ENCODE results near the gene PTGFR.

PTGFR gene

DNA sequence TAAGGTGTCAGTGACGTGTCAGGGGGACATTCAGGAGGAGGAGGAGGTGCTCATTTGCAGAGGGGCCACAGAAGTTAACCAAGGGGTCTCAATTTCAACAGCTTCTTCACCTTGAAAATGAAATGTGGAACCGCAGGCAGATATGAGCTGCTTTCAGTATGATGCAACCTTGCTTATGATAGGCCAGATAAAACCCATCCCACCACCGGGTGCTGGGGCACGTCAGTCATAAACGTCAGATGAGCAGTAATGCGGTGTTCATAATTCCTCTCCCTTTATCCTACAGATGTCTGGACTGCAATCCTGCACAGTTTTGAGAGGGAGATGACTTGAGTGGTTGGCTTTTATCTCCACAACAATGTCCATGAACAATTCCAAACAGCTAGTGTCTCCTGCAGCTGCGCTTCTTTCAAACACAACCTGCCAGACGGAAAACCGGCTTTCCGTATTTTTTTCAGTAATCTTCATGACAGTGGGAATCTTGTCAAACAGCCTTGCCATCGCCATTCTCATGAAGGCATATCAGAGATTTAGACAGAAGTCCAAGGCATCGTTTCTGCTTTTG lies 1.7 kb downstream of the PTGFR start (continued):
- TF ChIP-seq ZNF626 (tag by site-specific recombination; IDR thresholded peaks at IDR 0.05) (no peak), ZNF175 (tag by site-specific recombination; IDR thresholded peaks at IDR 0.05) (no peak), ZNF544 (tag by site-specific recombination; IDR thresholded peaks at IDR 0.05) (no peak), ZNF48 (tag by site-specific recombination; IDR thresholded peaks at IDR 0.05) (no peak), ZNF214 (tag by site-specific recombination; IDR thresholded peaks at IDR 0.05; ENCODE audit: borderline replicate concordance) (no peak), ZNF792 (tag by site-specific recombination; IDR thresholded peaks at IDR 0.05) (no peak)
- TF ChIP-seq, protein P1, sequence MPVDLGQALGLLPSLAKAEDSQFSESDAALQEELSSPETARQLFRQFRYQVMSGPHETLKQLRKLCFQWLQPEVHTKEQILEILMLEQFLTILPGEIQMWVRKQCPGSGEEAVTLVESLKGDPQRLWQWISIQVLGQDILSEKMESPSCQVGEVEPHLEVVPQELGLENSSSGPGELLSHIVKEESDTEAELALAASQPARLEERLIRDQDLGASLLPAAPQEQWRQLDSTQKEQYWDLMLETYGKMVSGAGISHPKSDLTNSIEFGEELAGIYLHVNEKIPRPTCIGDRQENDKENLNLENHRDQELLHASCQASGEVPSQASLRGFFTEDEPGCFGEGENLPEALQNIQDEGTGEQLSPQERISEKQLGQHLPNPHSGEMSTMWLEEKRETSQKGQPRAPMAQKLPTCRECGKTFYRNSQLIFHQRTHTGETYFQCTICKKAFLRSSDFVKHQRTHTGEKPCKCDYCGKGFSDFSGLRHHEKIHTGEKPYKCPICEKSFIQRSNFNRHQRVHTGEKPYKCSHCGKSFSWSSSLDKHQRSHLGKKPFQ (tag by site-specific recombination; IDR thresholded peaks at IDR 0.05), result no peak

DNA sequence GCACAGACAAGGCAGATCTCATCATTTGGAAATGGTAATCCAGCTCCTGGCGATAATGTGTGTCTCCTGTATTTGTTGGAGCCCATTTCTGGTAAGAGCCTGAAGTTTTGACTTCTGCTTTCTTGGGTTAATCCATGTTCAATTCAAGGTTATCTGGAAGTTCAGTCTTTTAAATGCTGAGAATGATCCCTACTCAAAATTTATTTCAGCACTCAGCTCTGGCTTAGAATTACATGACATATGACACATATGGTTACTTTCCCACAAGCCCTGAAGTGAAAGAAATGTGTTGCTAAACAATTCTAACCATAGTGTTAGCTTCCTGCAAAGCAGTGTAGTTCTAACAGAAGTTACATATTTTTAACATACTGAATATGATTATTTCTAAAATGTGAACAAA lies 2.7 kb downstream of the PTGFR start:
- no peaks in the 10 kb centered on the region for H3K9me3 ChIP-seq (ENCODE audit: control insufficient read depth, insufficient read depth, low read depth, low read length)
- no peak overlapping the region for H3K4me3 ChIP-seq (ENCODE audit: low read depth, low read length)
- POLR2A ChIA-PET, result no interaction called here
- CTCF ChIA-PET, result no interaction called here
- H3K4me1 ChIP-seq (ENCODE audit: control insufficient read depth, insufficient read depth, low read length), result no peaks in the 10 kb centered on the region
- H3K27ac ChIP-seq (ENCODE audit: extremely low read depth, low read depth, low read length), result no peak overlapping the region
- H3K36me3 ChIP-seq (ENCODE audit: control insufficient read depth in 2 of 2, insufficient read depth in 1 of 2, low read length in 2 of 2), result no peaks in the 10 kb centered on the region
- TF ChIP-seq ZNF654 (tag by site-specific recombination; IDR thresholded peaks at IDR 0.05; ENCODE audit: low read depth), result no peak
- TF ChIP-seq ZBTB48 (tag by site-specific recombination; IDR thresholded peaks at IDR 0.05), result 0 out of 2 replicates have a peak, but pooled peaks have one; percentile 16

DNA sequence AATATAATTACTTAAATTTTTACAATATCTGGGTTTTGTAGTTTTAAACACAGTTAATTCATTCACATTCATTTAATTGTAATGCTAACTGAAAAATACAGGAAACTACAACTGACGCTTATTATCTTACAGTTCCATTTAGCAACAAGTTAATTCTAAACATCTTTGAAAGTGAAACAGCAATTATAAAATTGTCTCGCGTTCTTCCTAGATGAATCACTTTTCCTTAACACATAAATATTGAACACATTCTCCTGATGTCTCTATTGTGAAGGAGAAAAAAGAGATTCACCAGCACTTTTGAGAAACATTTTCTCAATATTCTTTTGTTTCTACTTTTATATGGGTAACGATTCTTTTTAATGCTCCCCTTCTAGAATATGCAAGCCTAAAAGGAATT lies 6.4 kb downstream of the PTGFR start:
- Histone ChIP-seq H3K4me3 (ENCODE audit: low read depth, low read length) (no peak overlapping the region), H3K36me3 (ENCODE audit: control insufficient read depth in 2 of 2, insufficient read depth in 1 of 2, low read length in 2 of 2) (no peaks in the 10 kb centered on the region), H3K4me1 (ENCODE audit: control insufficient read depth, insufficient read depth, low read length) (no peaks in the 10 kb centered on the region), H3K9me3 (ENCODE audit: control insufficient read depth, insufficient read depth, low read depth, low read length) (no peaks in the 10 kb centered on the region), H3K27ac (ENCODE audit: extremely low read depth, low read depth, low read length) (no peak overlapping the region)
- ChIA-PET CTCF (no interaction called here), POLR2A (no interaction called here)
- TF ChIP-seq ZNF140 (tag by site-specific recombination; IDR thresholded peaks at IDR 0.05) (no peak), YY1 (tag by site-specific recombination; IDR thresholded peaks at IDR 0.05) (no peak)
- TF ChIP-seq, protein P2, sequence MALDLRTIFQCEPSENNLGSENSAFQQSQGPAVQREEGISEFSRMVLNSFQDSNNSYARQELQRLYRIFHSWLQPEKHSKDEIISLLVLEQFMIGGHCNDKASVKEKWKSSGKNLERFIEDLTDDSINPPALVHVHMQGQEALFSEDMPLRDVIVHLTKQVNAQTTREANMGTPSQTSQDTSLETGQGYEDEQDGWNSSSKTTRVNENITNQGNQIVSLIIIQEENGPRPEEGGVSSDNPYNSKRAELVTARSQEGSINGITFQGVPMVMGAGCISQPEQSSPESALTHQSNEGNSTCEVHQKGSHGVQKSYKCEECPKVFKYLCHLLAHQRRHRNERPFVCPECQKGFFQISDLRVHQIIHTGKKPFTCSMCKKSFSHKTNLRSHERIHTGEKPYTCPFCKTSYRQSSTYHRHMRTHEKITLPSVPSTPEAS (tag by site-specific recombination; IDR thresholded peaks at IDR 0.05), result no peak

DNA sequence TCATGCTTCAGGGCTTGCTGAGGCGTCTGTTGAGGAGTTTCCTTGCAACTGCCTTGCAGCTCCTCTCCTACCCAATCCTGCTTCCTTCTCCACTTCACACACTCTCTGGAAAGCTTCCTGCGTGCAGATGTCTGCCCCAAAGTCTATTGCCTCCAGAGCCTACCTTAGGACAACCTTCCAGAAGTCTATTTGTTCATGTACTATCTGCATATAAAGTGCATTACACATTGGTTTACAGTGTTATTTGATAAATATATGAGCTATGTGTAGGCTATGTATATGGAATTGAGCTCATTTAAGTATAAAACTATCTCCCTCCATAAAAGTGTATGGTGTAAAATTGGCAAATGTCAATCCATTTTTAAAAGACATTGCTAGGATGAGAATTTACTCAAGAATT lies 9.8 kb downstream of the PTGFR start:
- Histone ChIP-seq H3K36me3 (ENCODE audit: control insufficient read depth in 2 of 2, insufficient read depth in 1 of 2, low read length in 2 of 2) (no peaks in the 10 kb centered on the region), H3K4me1 (ENCODE audit: control insufficient read depth, insufficient read depth, low read length) (no peaks in the 10 kb centered on the region), H3K4me3 (ENCODE audit: low read depth, low read length) (no peak overlapping the region), H3K27ac (ENCODE audit: extremely low read depth, low read depth, low read length) (no peak overlapping the region), H3K9me3 (ENCODE audit: control insufficient read depth, insufficient read depth, low read depth, low read length) (no peaks in the 10 kb centered on the region)
- POLR2A ChIA-PET, result no interaction called here
- CTCF ChIA-PET, result no interaction called here
- TF ChIP-seq ZNF2 (tag by site-specific recombination; IDR thresholded peaks at IDR 0.05) (no peak), MEIS1 (CRISPR knock-in tag; IDR thresholded peaks at IDR 0.05; ENCODE audit: borderline replicate concordance) (no peak), ZNF221 (tag by site-specific recombination; IDR thresholded peaks at IDR 0.05; ENCODE audit: borderline replicate concordance) (no peak), ZNF248 (tag by site-specific recombination; IDR thresholded peaks at IDR 0.05) (no peak), ZNF266 (tag by site-specific recombination; IDR thresholded peaks at IDR 0.05; ENCODE audit: low read depth) (no peak), ZNF19 (tag by site-specific recombination; IDR thresholded peaks at IDR 0.05; ENCODE audit: low read depth) (no peak), SETDB1 (IDR thresholded peaks at IDR 0.05; ENCODE audit: insufficient read length, low read length) (no peak), FEZF1 (tag by site-specific recombination; IDR thresholded peaks at IDR 0.05) (no peak), ZNF529 (tag by site-specific recombination; IDR thresholded peaks at IDR 0.05; ENCODE audit: insufficient replicate concordance) (no peak)
- TF ChIP-seq, protein P1 (tag by site-specific recombination; IDR thresholded peaks at IDR 0.05), result no peak
- TF ChIP-seq, protein P3, sequence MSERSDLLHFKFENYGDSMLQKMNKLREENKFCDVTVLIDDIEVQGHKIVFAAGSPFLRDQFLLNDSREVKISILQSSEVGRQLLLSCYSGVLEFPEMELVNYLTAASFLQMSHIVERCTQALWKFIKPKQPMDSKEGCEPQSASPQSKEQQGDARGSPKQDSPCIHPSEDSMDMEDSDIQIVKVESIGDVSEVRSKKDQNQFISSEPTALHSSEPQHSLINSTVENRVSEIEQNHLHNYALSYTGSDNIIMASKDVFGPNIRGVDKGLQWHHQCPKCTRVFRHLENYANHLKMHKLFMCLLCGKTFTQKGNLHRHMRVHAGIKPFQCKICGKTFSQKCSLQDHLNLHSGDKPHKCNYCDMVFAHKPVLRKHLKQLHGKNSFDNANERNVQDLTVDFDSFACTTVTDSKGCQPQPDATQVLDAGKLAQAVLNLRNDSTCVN (tag by site-specific recombination; optimal IDR thresholded peaks at IDR 0.05), result no peak
- TF ChIP-seq, protein P4, sequence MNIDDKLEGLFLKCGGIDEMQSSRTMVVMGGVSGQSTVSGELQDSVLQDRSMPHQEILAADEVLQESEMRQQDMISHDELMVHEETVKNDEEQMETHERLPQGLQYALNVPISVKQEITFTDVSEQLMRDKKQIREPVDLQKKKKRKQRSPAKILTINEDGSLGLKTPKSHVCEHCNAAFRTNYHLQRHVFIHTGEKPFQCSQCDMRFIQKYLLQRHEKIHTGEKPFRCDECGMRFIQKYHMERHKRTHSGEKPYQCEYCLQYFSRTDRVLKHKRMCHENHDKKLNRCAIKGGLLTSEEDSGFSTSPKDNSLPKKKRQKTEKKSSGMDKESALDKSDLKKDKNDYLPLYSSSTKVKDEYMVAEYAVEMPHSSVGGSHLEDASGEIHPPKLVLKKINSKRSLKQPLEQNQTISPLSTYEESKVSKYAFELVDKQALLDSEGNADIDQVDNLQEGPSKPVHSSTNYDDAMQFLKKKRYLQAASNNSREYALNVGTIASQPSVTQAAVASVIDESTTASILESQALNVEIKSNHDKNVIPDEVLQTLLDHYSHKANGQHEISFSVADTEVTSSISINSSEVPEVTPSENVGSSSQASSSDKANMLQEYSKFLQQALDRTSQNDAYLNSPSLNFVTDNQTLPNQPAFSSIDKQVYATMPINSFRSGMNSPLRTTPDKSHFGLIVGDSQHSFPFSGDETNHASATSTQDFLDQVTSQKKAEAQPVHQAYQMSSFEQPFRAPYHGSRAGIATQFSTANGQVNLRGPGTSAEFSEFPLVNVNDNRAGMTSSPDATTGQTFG (tag by site-specific recombination; IDR thresholded peaks at IDR 0.05; ENCODE audit: borderline replicate concordance), result no peak

All from HEK293 (cell line).